Amniotic stem cell (primary cell): ENCODE results near the gene MEI4.
"Not testable (repeated sequence)": the region's sequence is repeated elsewhere in the genome, so short reads cannot be mapped to it uniquely, and the experiment has no call there.

Experiments used
- DNase-seq: peaks from one replicate; lab custom pipeline; 2025; lab: John Stamatoyannopoulos, UW

MEI4 gene

DNA sequence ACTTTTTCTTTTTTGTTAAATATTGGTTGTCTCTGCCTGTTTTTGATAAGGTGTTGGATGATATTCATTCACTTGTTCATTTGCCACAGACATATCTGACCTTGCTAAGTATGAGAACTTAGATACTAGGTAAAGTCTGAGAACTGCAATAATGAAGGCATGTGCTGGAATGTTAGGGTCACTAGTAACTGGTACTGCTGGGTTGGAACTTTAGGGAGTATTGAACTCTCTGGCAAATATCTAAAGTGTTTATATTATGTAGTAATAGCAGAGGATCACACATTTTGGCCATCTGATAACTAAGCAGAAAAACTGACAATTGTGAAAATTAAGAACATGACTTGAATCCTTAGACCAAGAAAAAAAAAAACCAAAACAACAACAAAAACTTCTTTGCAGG is 162.7 kb downstream of the MEI4 start:
- DNase-seq, result no peak

DNA sequence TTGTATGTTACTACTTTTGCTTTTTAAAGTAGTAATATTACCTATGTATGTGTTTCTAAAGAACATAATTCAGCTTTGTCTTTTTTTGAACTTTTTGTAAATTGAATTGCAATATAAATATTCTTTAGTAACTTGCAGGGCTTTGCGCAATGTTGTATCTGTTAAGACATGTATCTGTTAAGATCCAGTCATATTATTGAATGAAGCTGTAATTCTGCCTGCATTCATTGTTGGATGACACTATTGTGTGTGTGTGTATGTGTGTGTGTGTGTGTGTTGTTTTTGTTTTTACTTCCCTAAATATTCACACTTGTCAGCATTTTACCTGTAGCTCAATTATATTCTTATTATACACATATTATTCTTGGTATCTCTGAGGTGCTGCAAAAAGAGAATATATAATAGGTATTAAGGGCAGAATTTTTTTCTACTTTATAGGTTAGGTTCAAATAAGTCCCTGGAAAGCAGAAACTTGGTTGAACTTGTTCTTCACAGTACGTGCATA is 164.0 kb downstream of the MEI4 start:
- no peak for DNase-seq

DNA sequence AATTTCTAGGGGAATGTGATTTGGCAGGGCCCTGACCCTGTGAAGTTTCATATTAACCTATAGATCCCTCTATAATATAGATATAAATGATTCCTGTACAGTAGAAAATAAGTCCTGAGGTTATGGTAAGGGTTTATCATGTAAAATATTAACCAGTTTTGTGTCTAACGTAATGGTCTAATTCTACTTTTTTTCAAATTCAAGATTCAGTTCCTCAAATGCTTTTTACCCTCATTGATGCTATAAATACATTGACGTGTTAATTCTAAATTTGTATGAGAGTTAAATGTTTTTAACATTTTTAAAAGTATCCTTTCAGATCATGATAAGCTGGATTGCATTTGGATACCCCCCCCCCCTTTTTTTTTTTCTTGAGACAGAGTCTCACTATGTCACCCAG is 169.4 kb downstream of the MEI4 start:
- DNase-seq, result no peak

DNA sequence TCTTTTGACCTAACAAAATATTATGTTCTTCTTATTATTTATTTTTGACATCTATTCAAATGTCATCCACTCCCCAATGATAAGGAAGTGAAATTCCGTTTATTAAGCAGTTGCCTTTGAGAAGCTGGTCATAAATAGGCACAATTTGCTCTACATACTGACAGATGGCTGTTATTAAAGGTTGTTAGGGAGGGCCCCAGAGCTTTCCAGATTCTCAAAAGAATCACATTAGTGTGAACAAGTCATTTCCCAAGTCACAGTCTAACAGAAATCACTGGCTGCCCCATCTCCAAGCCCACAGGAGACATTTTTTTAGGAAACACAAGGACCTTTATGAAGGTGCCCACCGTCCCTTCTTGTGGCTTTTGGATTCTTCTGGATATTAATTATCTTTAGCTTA is 172.4 kb downstream of the MEI4 start:
- DNase-seq, result no peak

DNA sequence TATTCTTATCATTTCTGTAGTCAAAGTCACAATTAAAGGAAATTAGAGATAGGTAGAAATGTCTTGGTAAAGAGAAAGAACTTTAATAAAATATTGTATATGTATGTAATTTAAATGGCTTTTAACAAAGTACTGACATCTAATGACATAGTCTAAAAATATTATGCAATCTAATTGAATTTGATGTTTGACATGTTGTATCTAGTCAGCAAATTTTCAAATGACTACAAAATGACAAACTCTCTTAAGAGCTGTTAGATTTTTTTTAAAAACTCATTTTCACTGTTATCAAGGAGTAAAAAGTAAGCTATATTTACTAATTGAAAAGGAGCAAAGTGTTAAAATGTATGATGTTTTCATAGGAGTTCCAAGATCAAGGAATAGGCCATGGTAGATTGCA is 176.9 kb downstream of the MEI4 start:
- DNase-seq, result no peak

DNA sequence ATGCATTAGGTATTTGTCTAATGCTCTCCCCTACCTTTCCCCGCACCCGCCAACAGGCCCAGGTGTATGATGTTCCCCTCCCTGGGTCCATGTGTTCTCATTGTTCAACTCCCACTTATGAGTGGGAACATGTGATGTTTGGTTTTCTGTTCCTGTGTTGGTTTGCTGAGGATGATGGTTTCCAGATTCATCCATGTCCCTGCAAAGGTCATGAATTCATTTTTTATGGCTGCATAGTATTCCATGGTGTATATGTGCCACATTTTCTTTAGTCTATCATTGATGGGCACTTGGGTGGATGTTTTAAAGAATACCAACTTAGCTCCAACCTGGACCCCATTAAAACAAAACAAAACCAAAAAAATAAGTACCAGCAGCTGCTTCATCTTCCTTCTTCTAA is 180.9 kb downstream of the MEI4 start:
- DNase-seq, result not testable (repeated sequence)

DNA sequence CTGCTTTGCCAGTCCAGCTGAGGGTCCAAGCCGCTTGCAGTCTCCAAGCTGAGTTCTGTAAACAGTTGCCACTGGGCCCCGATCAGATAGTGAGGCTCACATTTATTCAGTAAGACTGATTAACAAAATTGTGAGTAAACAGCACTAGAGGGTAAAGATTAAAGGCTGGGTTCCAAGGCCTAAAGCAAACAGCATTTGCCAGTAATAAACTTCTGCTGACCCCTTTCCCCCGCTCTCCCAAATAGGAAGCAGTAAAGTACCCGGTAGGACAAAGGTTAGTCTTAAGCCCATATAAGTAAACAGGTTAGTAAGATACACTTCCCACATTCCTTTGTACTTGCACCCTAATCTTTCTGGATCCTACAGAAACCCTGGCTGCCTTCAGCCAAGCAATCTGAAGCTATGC is 181.8 kb downstream of the MEI4 start:
- no peak for DNase-seq

DNA sequence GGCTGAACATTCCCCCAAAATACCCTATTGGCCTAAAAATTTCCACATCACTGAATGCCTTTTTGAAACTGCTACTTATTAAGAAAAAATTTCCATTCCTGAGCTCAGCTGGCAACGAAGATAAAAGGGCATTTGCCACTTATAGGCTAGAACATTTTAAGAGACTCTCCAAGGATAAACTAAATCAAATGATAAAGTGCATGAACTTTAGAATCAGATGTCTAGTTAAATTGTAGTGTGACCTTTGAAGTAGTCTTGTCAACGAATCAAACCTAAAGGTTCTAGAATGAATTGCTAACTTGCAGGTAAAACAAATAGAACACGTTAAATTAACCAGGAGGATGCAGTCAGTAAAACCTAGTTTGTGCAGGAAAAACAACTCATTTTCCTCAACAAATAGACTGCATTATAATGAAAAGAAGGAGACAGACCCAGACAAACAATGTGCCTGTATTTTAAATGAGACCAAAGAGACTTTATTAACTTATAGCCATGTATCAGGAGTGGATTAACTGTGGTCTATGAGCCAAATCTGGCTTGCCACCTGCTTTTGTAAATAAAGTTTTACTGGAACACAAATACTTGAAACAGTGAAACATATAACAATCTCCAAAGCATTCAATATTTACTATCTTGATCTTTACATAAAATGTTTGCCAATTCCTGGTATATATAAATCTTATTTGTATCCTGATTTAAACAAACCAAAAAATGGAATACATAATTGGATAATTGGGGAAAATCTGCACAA is 184.4 kb downstream of the MEI4 start:
- DNase-seq, result no peak

DNA sequence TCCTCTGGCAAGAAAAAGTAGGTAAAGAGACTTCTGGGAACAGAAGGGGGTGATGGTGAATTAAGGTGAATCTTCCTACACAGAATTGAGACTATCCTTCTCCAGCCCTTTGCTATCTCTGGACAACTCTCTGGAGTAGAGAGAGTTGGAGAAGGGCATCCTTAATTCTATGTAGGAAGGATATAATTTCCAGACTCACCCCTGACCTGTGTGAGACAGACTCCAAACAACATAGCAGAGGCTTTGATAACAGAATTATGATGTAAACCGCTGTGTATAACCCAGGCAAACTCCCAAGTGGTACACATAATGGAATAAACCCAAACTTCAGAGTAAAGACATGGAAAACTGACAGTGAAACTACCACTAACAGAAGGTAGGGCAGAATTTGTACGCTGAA is 186.5 kb downstream of the MEI4 start:
- no peak for DNase-seq

DNA sequence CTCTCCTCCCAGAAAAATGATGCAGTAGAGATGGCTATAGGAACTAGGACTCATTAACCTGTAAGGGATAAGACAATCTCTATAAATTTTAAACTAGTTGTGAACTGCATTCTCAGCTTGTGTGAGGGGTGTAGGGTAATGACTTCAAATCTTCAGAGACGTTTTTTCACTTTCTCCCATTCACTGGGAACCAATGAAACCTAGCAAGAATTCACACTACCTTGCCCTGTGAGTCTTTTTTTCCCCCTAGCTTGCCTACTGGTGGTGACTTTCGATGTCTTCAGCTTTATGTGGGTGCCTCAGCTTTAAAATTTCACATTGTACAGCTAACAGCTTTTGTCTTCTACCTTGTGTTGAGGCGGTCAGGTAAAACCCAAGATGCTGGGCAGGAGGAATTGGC is 192.0 kb downstream of the MEI4 start:
- no peak for DNase-seq

DNA sequence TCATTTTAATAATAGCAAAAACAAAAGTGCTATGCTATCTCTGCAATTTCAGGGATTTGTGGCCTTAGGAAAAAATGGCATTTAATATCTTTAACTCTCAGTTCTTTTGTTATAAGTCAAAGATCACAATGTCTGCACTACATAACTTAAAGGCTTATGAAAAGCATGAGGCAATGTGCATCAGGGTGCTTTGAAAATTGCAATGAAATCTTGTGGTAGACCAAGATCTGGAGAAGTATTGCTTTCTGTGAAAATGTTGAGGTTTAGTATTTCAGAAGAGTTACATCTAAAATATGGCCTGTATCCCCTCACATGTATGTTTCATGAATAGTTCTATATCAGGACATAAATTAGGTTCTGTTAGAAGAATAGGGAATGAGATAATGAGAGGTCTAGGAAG is 200.6 kb downstream of the MEI4 start:
- DNase-seq, result no peak

DNA sequence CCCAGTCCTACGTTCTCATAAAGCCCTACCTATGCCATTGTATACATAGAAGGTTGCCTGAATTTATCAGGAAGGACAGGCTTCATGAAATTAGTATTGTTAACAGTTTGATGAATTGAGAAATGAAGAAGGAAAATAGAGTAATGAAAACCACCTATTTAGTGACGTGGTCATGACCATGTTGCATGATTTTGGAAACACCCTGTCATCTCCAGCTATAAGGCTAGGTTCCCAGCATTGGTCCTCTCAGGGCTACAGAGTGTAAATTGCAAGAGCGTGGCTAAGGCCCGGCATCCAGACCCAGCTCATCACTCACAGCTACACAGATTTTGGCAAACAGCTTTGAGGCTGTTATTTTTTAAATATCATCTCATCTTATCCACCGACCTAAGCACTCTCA is 203.6 kb downstream of the MEI4 start:
- DNase-seq, result no peak

DNA sequence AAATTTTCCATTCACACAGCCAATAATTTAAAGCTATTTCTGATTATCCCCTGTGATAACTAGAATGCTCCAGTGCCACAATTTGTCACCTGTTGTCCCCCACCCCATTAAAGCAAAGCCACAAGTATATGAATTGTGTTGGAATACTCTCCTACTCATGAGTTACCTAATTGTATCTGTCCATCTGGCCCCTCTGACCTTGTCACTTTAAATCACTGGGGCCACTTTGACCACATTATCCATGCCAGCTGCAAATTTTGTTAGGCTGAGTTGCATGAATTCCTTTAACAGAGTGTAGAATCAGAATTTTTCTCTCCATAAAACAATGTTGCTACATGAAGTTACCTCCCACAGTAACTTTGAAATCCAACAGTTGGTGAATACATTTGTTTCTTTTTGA is 204.6 kb downstream of the MEI4 start:
- DNase-seq, result no peak

DNA sequence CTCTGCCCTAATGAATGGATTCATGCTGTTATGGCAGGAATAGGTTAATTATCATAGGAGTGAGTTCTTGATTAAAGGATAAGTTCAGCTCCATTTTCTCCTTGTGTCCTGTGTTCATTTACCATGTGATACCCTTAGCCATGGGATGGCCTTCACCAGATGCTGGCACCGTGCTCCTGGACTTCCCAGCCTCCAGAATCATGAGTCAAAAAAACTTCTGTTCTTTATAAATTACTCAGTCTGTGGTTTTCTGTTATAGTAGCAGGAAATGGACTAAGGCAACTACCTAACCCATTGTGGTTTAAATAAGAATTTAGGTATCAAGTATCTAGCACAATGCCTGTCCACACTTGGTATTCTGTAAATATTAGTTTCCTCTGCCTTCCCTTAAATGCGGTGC is 223.5 kb downstream of the MEI4 start:
- no peak for DNase-seq

DNA sequence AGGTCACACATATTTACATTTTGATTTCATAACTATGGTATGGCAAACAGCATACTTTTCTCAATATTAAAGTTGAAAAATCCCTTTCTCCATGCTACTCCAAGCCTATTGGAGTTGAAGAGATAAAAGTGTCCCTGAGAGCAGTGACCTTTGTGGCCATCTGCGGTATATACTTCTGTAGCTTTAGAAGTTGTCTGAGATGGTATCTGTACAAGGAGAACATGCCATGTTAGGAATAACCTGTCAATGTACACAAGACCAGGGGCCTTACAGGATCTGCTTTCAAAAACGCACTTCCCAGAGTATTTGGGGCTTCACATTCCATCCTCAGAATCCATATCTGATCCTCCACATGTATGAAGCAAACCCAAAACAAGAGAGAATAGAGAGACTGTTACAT is 226.7 kb downstream of the MEI4 start:
- DNase-seq, result no peak

DNA sequence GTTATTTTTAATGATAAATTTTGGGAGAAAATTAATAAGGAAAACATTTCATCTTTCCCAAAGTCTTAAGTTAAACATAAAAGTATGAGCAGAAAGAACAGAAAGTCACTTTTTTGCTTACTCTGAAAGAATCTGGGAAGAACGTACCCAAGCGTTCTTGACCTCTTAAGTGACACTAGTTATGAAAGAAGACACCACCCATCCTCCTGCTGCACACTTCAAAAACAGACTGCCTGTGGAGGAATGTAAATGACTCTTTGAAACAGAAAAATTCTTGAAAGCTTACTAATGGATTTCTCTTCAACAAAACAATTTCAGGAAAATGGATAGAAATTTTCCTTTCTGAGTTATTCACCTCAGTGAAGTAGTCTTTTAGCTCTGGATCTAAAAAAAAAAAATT is 227.7 kb downstream of the MEI4 start:
- DNase-seq, result no peak

DNA sequence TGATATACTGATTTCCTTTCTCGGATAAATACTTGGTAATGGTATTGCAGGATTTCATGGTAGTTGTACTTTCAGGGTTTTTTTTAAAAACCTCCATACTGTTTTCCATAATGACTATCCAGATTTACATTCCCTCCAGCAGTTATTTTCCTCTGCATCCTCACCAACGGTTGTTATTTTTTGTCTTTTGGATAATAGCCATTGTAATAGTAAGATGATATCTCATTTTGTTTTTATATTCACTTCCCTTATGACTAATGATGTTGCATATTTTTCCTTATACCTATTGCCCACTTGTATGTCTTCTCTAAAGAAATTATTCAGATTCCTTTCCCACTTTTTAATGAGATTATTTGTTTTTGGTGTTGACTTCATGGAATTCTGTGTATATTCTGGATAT is 231.0 kb downstream of the MEI4 start:
- no peak for DNase-seq

DNA sequence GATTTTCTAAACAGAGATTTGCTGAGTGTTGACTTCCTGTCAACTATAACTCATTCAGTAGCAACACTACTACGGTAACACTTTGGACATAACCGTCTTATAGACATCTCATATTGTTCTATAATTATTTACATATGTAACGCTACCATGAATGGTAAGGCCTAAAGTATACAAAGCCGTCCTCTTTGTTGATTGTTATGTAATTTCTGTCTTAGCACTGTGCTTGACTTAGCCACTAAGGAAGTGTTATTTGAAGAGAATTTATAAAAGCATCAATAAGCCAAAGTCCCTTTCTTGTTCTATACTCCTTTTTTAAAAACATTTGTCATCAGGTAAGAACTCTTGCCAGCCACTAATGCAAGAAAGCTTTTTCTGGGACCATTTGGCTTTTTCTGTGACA is 240.6 kb downstream of the MEI4 start:
- DNase-seq, result no peak

DNA sequence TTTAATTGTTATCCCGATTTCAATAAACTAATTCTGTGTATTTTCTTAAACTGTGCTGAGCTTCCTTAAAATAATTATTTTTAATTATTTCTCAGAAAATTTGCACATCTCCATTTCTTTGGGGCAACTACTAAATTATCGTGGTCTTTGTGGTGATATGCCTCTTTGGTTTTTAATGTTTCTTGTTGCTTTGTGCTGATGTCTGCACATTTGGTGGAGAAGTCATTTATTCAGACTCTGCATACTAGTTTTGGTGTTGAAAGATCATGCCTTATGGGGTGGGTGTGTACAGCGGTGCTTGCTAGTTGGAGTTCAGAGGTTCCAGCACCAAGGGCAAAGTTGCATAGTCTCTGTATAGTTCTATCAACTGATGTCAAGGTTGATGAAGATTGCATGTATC is 253.2 kb downstream of the MEI4 start:
- no peak for DNase-seq

DNA sequence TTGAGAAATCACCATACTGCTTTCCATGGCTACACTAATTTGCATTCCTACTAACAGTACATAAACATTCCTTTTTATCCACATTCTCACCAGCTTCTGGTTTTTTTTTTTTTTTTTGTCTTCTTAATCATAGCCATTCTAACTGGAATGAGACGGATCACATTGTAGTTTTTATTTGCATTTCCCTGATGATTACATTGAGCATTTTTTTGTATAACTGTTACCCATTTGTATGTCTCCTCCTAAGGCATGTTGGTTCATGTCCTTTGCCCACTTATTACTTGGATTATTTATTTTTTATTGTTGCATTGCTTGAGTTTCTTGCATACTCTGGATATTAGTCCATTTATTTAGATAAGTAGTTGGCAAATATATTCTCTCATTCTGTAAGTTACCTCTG is 258.0 kb downstream of the MEI4 start:
- DNase-seq, result no peak

DNA sequence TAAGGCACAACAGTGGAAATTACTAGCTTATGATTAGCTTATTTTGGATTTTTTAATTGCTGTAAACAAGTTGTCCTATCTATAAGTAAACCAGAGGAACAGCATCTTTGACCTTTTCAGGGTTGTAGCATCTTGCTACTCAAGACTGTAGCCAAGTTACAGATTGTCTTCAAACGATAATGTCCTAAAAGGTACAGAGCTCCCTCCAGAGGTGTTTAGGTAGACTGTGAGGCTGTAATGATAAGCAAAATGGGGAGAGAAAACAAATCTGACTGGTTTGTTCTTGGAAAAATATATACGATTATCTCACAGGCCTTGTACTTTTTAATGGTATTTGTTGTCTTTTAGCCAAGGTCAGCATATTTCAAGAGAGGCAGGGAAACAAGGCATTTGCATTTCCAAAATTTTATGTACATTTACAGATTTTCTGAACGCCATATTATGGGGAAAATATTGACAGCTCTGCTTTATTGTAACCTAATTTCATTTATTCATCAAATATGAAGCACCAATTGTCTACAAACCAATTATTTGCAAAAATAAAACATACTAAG is 273.4 kb downstream of the MEI4 start:
- DNase-seq, result no peak

DNA sequence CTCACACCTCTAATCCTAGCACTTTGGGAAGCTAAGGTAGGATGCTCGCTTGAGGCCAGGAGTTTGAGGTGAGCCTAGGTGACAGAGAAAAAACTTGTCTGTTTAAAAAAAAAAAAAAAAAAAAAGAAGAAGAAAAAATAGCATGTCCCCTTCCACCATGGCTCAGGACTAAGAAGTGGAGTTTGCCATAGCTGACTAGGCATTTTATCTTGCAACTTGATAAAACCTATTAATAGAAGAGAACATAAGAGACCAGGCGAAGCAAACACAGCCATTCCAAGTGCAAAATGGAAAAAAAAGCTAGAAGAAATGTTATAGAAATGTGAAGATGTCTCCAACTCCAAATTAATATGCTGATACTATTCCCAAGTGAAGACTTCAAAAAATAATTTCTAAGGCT is 277.5 kb downstream of the MEI4 start:
- no peak for DNase-seq

DNA sequence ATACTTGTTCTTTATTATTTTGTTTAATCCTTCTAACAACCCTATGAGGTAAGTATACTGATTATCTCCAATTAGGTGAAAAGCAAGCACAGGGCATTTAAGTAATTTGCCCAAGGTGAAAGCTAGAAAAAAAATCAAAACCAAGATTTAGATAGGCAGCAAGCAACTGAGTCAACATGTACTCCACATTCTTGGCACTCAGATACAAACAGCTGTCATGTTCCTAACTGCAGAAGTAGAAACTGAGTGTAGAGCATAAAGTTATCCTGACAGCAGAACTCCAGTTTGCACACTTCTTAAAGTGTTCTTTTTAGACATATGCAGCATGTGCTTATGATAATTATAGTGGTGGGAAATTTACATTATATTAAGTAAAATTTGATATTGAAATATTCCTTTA is 278.1 kb downstream of the MEI4 start:
- DNase-seq, result no peak

DNA sequence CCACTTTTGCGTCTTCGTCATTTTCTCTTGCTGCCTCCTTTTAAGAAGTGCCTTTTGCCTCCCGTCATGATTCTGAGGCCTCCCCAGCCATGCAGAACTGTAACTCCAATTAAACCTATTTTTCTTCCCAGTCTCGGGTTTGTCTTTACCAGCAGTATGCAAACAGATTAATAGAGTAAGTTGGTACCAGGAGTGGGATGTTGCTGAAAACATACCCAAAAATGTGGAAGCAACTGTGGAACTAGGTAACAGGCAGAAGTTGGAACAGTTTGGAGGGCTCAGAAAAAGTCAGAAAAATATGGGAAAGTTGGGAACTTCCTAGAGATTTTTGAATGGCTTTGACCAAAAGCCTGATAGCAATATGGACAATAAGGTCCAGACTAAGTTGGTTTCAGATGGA is 309.2 kb downstream of the MEI4 start:
- DNase-seq, result no peak
